ENCODE results near the gene DHRS1. TPM values are rescaled to one million over a fixed set of nuclear protein-coding genes. Genes with fewer than 3 reads are reported as not detected.

The DHRS1 gene
- total and polyA plus RNA-seq, 2 of the 4 experiments (the other 2 are of a cell fraction): 15.8 to 38.6 TPM

- ChIA-PET POLR2A (ENCODE audit: unreplicated experiment) (no interaction called here), CTCF (no interaction called here)
- no peak overlapping the region for H2BK20ac ChIP-seq (ENCODE audit: low read depth, low read length)
- no peak overlapping the region for H3K4me2 ChIP-seq (ENCODE audit: low read depth, low read length)
- H3K9me3 ChIP-seq (ENCODE audit: control insufficient read depth, insufficient read depth, low read length): no peaks in the 10 kb centered on the region
- WGBS, 2 experiments (ENCODE audit: extremely low coverage in 2 of 2, insufficient read length in 1 of 2): no CpG with 5 or more reads among the region's 11 CpGs
- H2AFZ ChIP-seq (replicated peaks; ENCODE audit: low read length, poor library complexity): no peak overlapping the region
- no peak overlapping the region for H3K9ac ChIP-seq (ENCODE audit: low read depth, low read length)
- H3K4ac ChIP-seq (ENCODE audit: low read depth, low read length): no peak overlapping the region
- no peaks in the 10 kb centered on the region; the same call in 1 of the 2 replicates for H3K4me1 ChIP-seq (ENCODE audit: control insufficient read depth, insufficient read depth, low read length)
- no TSS peak for BruUV-seq (replicated peaks)
- H3K14ac ChIP-seq (replicated peaks; ENCODE audit: low read depth, low read length): no peak overlapping the region
- H2AK5ac ChIP-seq (ENCODE audit: low read depth, low read length): no peak overlapping the region
- no peaks in the 10 kb centered on the region for H3K27me3 ChIP-seq (ENCODE audit: control insufficient read depth, insufficient read depth, low read length)
- no peak for DNase-seq
- peak; percentile 35; the same call in 1 of the 2 replicates for ATAC-seq (ENCODE audit: low read depth)
- dilution Hi-C loops (cut with HindIII; ENCODE audit: low sequenced_read_pairs, unreplicated experiment): no loop called here
- H2BK5ac ChIP-seq (ENCODE audit: low read depth, low read length, poor library complexity, severe bottlenecking): no peak overlapping the region
- H2BK15ac ChIP-seq (ENCODE audit: low read depth, low read length): no peak overlapping the region
- in situ Hi-C loops (cut with MboI; ENCODE audit: low sequenced_read_pairs): no loop called here
- H3K79me1 ChIP-seq (ENCODE audit: low read depth in 1 of 2, low read length in 2 of 2): peaks cover 3 to 15% of the 10 kb centered on the region in 2 experiments
- no peaks in the 10 kb centered on the region; the same call in 1 of the 2 replicates for H3K9me1 ChIP-seq (ENCODE audit: insufficient read depth, low read length)
- no peak overlapping the region for H4K5ac ChIP-seq (ENCODE audit: low read depth, low read length)
- TF ChIP-seq CTCF (conservative IDR thresholded peaks at IDR 0.05; ENCODE audit: low read depth, low read length) (peak; percentile 17; the same call in 1 of the 2 replicates), POLR2A (IDR thresholded peaks at IDR 0.05; ENCODE audit: low read depth, low read length) (no peak), FOS (IDR thresholded peaks at IDR 0.05; ENCODE audit: low read depth, low read length) (no peak), ELK1 (IDR thresholded peaks at IDR 0.05; ENCODE audit: borderline replicate concordance, low read depth, low read length) (no peak)
- no peak overlapping the region for H4K91ac ChIP-seq (ENCODE audit: insufficient read depth, low read depth, low read length)
- no peak overlapping the region for H3K4me3 ChIP-seq (ENCODE audit: insufficient read depth, low read depth, low read length)
- no peak overlapping the region for H2BK120ac ChIP-seq (ENCODE audit: low read depth, low read length)
- H3K27ac ChIP-seq (ENCODE audit: insufficient read depth, low read length): no peak overlapping the region
- no peak overlapping the region for H2AK9ac ChIP-seq (replicated peaks; ENCODE audit: low read depth, low read length, poor library complexity)
- H4K20me1 ChIP-seq (ENCODE audit: insufficient read depth, low read length): no peaks in the 10 kb centered on the region
- intact Hi-C loops (cut with micrococcal nuclease): no loop called here
- H3K36me3 ChIP-seq (ENCODE audit: control insufficient read depth, insufficient read depth, low read length): no peaks in the 10 kb centered on the region
- no peak overlapping the region for H4K8ac ChIP-seq (ENCODE audit: low read depth in 2 of 2, low read length in 2 of 2)
- no peak overlapping the region for H3K56ac ChIP-seq (ENCODE audit: extremely low read depth, insufficient read depth, low read length)
- H3K23ac ChIP-seq (ENCODE audit: low read depth, low read length): no peak overlapping the region
- no peak overlapping the region for H3K18ac ChIP-seq (ENCODE audit: low read depth, low read length)
Observed at GRCh38 chr14:24279301-24280186, 20.0 kb downstream of the DHRS1 start.
